BJ (cell line): ENCODE results near the gene TOB1. TPM values are rescaled to one million over a fixed set of nuclear protein-coding genes. Genes with fewer than 3 reads are reported as not detected.

Experiments used
- CTCF ChIA-PET: fragments of 350-600 bp; formaldehyde crosslinking; extraction: SDS; loops from one replicate; lab custom pipeline; 2021; ENCODE audit warnings: antibody characterized with exemption, inconsistent platforms; lab: Yijun Ruan, JAX
- POLR2A ChIA-PET: fragments of 300-600 bp; sonication (Branson Sonifier 250); formaldehyde crosslinking; extraction: SDS; loops from one replicate; lab custom pipeline; 2021; ENCODE audit warnings: antibody characterized with exemption; lab: Charles Lee
- DNase-seq: peaks from one replicate; pipeline ENCODE4 v3.0.0-alpha.2; 2011; ENCODE audit warnings: low read depth
- H3K27me3 ChIP-seq: 2 replicates; pipeline ENCODE4 v1.6.0; 2011; ENCODE audit warnings: low read length; ENCODE audit not compliant: control insufficient read depth, insufficient read depth
- H3K36me3 ChIP-seq: 2 replicates; pipeline ENCODE4 v1.5.1; 2011; ENCODE audit warnings: low read length; ENCODE audit not compliant: control insufficient read depth, insufficient read depth
- H3K4me3 ChIP-seq: 2 replicates; pipeline ENCODE4 v1.5.1; 2011; ENCODE audit warnings: low read depth, mild to moderate bottlenecking, control low read depth, low read length
- CTCF ChIP-seq: IDR thresholded peaks from 2 replicates; pipeline ENCODE4 v1.5.1; 2011; ENCODE audit warnings: low read depth, mild to moderate bottlenecking, control low read depth, inconsistent platforms, low read length, moderate library complexity; ENCODE audit not compliant: insufficient read depth
- polyA plus RNA-seq: library from polyadenylated mRNA; depleted of rRNA; stranded (reverse); fragments of >200 nt; gene quantifications from 2 replicates; pipeline ENCODE4 v1.2.3, GENCODE V29; 2011; rRNA removed

TOB1 gene
- polyA plus RNA-seq, 1 experiment: 16.1 TPM

GRCh38 chr17:50813583-50813982 is 52.6 kb downstream of the TOB1 start:
- CTCF ChIA-PET: interaction anchor here (1.0 to 1.7 kb wide), 4 partner anchors 22 to 138 kb away, joined by 3 to 4 read pairs (median 3); no protein-coding TSS in a partner anchor
- Histone ChIP-seq H3K36me3 (no peaks in the 10 kb centered on the region), H3K27me3 (peaks cover 12% of the 10 kb centered on the region), H3K4me3 (no peak overlapping the region)
- POLR2A ChIA-PET: no interaction called here
- no peak for TF ChIP-seq CTCF
- no peak for DNase-seq

Other genes with a start within 250 kb of the TOB1 start
- 37.2 and 56.4 TPM in 2 replicates for gene ABCC3, start 231.5 kb downstream of the TOB1 start, polyA plus RNA-seq
- gene ANKRD40, start 158.4 kb downstream of the TOB1 start, polyA plus RNA-seq: 19.0 and 29.5 TPM in 2 replicates
- 55.6 and 63.2 TPM in 2 replicates for gene LUC7L3, start 146.8 kb downstream of the TOB1 start, polyA plus RNA-seq
- gene ANKRD40CL, start 98.8 kb downstream of the TOB1 start, polyA plus RNA-seq: not detected in 2 replicates
- gene WFIKKN2, start 30.8 kb downstream of the TOB1 start, polyA plus RNA-seq: not detected in 2 replicates